Heart right ventricle (tissue), 16 donors: Measurements from ENCODE around the gene DHX8. TPM values are rescaled to one million over a fixed set of nuclear protein-coding genes. Genes with fewer than 3 reads are reported as not detected.

Source experiments
- ATAC-seq, 8 donors: fragments of 200-7000 bp; cut with Tn5 transposase; one replicate each; pipeline ENCODE4 v1.9.1; 2020; ENCODE audit warnings: mild to moderate bottlenecking in 8 of 8, moderate library complexity in 8 of 8, moderate number of reproducible peaks in 1 of 8
- DNase-seq, 2 donors: peaks; one replicate each; pipeline ENCODE4 v3.0.0-alpha.2; 2020
- H3K27ac ChIP-seq, 10 donors: fragments of 200-600 bp; sonication (generic) in 2 of 10; one replicate each; pipeline versions ENCODE4 v1.5.0 to v1.8.0; 2020 to 2022; ENCODE audit warnings: mild to moderate bottlenecking in 3 of 10
- H3K27me3 ChIP-seq, 7 donors: fragments of 200-600 bp; one replicate each; pipeline ENCODE4 v1.8.0; 2021 to 2022; ENCODE audit warnings: mild to moderate bottlenecking in 2 of 7
- H3K36me3 ChIP-seq, 9 donors: fragments of 200-600 bp; sonication (generic) in 1 of 9; one replicate each; pipeline versions ENCODE4 v1.5.0 to v1.8.0; 2020 to 2022; ENCODE audit warnings: mild to moderate bottlenecking in 2 of 9
- H3K4me1 ChIP-seq, 9 donors: fragments of 200-600 bp; sonication (generic) in 1 of 9; one replicate each; pipeline versions ENCODE4 v1.5.0 to v1.8.0; 2020 to 2022; ENCODE audit warnings: mild to moderate bottlenecking in 4 of 9
- H3K4me3 ChIP-seq, 10 donors: fragments of 200-600 bp; sonication (generic) in 2 of 10; one replicate each; pipeline versions ENCODE4 v1.5.0 to v1.8.0; 2020 to 2022; ENCODE audit warnings: mild to moderate bottlenecking in 7 of 10, moderate library complexity in 2 of 10
- H3K9me3 ChIP-seq, 11 donors: fragments of 200-600 bp in 10 of 11; sonication (generic) in 2 of 11; one replicate each; pipeline versions ENCODE4 v1.5.0 to v1.8.0; 2013 to 2022; ENCODE audit warnings: mild to moderate bottlenecking in 2 of 11, control low read depth in 1 of 11, moderate library complexity in 1 of 11
- CTCF ChIP-seq, 9 donors: fragments of 200-600 bp; sonication (generic) in 2 of 9; IDR thresholded peaks; one replicate each; pipeline versions ENCODE4 v1.5.0 to v1.8.0; 2021 to 2022; ENCODE audit warnings: antibody characterized with exemption in 9 of 9, mild to moderate bottlenecking in 5 of 9, moderate library complexity in 1 of 9
- WGBS, 2 donors: extraction: QIAGEN DNeasy Blood & Tissue Kit; methylation state at CpG; one replicate each; pipeline ENCODE4 v1.1.7; 2013; ENCODE audit warnings: inconsistent platforms in 1 of 2; 5-methylcytosine and 5-hydroxymethylcytosine counted together
- intact Hi-C, 10 donors: fragments of 100-400 bp; cut with DNase I; formaldehyde crosslinking; loops; one replicate each; pipeline versions ENCODE4 v1.11.1 to v1.14.2; 2022
- polyA plus RNA-seq, 2 donors: library from polyadenylated mRNA; stranded (reverse); fragments of 200-250 nt; gene quantifications; one replicate each; pipeline ENCODE4 v1.2.3, GENCODE V29; 2013
- total RNA-seq, 10 donors: library from RNA; stranded (reverse); fragmentation: NEBNext Ultra II Directional in 3 of 10; extraction: Animal tissue kit (Norgen Biotek cat#: 25700) in 3 of 10; gene quantifications; one replicate each; pipeline versions ENCODE4 v1.2.1 to v1.2.4, GENCODE V29; 2021 to 2023
- donor health status: Arrhythmogenic right ventricular cardiomyopathy.
- donor health status: ischemic (EF 13 %, LVEDD 7.1; RV severe dilation, severe dysfunction).
- donor health status: healthy with polysubstance abuse.
- donor health status: DM: no; HTN: yes; CAD: no.
- donor health status: DM: no; HTN: no; CAD: no.
- donor health status: ischemic (EF 25% LVEDD 6.9; RV normal size, moderate dysfunction).
- donor health status: ischemic (EF 25% LVEDD 5.7; RV mildly dilated, moderate dysfunction).
- donor health status: healthy.
- donor health status: DM: yes; HTN: yes; CAD: no.
- donor health status: Ischemic cardiomyopathy.
- donor health status: ischemic (EF 35%, LVEDD 5.7; RV mildly dilated, moderate dysfunction).
- donor health status: nonischemic (EF 11% LVEDD 7.7; RV severe dilation, severe dysfunction).
- donor health status: DM: yes; HTN: yes; CAD: no.
- donor health status: PGD.
- donor health status: ischemic (EF 29% LVEDD 5.4; RV normal size, mild dysfunction).
- donor health status: nonischemic (EF 23%, LVEDD 6.1; RV moderate dilation, normal function).

DHX8 gene
- total and polyA plus RNA-seq, 12 donors: 19.2 to 42.0 (median 28.4) TPM

GRCh38 chr17:43515656-43516055 is 31.9 kb downstream of the DHX8 start:
- Histone ChIP-seq H3K27ac (peak overlapping the region in 7 of 10 donors; percentile 20 to 75 (median 62)), H3K4me3 (no peak overlapping the region), H3K27me3 (no peaks in the 10 kb centered on the region), H3K9me3 (no peaks in the 10 kb centered on the region), H3K4me1 (peaks cover 3 to 37% (median 28%) of the 10 kb centered on the region in 9 donors), H3K36me3 (peaks cover 0 to 100% (median 49%) of the 10 kb centered on the region in 9 donors)
- ATAC-seq (peak in 5 of 8 donors; percentile 12 to 33 (median 24)), DNase-seq (no peak)
- WGBS, 2 donors: 77 to 90% methylated on average over 1 of the region's 1 CpG
- intact Hi-C loops: loop anchor here in 2 of 10 donors (5.0 kb wide), 3 partner anchors 37 to 62 kb away; no protein-coding TSS in a partner anchor
- no peak for TF ChIP-seq CTCF (IDR thresholded peaks at IDR 0.05)

DNA sequence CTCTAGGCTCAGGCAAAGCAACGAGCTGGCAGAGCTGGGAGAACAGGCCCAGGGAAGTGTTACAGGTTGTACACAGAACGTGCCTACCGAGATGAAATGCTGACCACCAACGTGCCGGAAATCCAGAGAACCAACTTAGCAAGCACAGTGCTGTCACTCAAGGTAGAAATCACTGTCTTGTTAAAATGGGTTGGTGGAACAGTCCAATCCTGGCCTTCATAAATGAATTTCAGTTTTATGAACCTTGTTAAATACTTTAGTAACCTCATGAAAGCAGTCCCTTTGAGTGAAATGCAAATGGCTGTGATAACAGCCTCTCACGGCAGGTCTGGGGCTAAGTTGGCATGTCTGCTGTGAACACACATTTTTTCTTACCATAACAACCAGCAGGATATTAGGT is 33.4 kb downstream of the DHX8 start:
- no peaks in the 10 kb centered on the region for H3K9me3 ChIP-seq
- TF ChIP-seq CTCF (IDR thresholded peaks at IDR 0.05): no peak
- peak in 1 of 8 donors; percentile 27 for ATAC-seq
- intact Hi-C loops: loop anchor here in 2 of 10 donors (5.0 kb wide), 3 partner anchors 35 to 60 kb away; no protein-coding TSS in a partner anchor
- DNase-seq: no peak
- H3K27me3 ChIP-seq: no peaks in the 10 kb centered on the region
- H3K4me3 ChIP-seq: no peak overlapping the region
- H3K27ac ChIP-seq: peak overlapping the region in 8 of 10 donors; percentile 47 to 74 (median 54)
- H3K36me3 ChIP-seq: peaks cover 0 to 100% (median 59%) of the 10 kb centered on the region in 9 donors
- 75 to 82% methylated on average over 6 of the region's 6 CpGs for WGBS, 2 donors
- peaks cover 3 to 37% (median 28%) of the 10 kb centered on the region in 9 donors for H3K4me1 ChIP-seq

DNA sequence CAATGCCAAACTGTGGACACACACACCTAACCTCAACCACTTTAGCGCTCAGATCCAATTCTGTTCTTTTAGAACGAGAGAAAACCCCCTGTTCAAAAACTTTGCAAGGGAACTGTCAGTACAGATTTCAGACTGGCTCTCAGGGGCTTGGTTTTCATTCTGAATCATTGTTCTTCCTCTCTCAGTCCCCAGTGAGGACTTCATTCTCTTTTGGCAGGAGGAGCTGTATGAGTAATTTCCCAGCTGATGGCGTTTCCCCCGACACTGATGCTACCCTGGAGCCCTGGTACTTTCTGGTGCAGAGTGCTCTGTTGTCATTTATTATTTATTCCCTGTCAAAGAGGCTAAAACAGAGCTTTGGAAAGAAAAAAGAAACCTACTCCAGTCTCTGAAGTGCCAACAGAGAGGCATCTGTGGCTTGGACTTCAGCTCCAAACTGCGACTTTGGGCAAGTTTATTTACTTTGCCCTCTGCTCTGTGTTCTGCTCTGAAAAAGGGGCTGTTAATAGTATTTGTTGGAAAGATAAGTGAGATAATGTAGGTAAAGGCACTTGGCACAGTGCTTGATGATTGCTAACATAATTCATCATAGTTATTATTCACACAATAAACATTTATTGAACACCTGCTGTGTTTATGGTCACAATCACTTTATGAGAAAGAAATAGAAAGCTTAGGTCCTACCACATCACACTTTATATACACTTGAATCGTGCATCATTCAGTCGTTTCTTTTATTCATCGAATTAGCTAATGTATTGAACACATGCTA is 34.0 kb downstream of the DHX8 start:
- intact Hi-C loops: loop anchor here in 2 of 10 donors (5.0 kb wide), 3 partner anchors 34 to 60 kb away; no protein-coding TSS in a partner anchor
- no peak for TF ChIP-seq CTCF (IDR thresholded peaks at IDR 0.05)

DNA sequence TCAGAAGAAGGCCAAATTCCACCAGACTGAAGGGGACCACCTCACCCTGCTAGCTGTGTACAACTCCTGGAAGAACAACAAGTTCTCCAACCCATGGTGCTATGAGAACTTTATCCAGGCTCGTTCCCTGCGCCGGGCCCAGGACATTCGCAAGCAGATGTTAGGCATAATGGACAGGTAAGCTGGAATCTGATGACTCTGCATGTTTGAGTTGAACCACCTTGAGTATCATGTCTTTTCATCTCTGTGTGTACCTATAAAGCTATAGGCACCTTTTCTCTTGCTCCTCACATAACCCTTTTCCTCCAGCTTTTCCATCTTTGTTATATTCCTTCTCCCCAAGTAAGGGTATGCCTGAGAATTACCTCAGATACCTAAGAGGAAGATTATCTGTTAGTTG is 37.6 kb downstream of the DHX8 start:
- Histone ChIP-seq H3K9me3 (no peaks in the 10 kb centered on the region), H3K27me3 (no peaks in the 10 kb centered on the region), H3K4me1 (peaks cover 3 to 27% (median 16%) of the 10 kb centered on the region in 9 donors), H3K36me3 (peaks cover 0 to 100% (median 73%) of the 10 kb centered on the region in 9 donors), H3K4me3 (no peak overlapping the region), H3K27ac (no peak overlapping the region)
- intact Hi-C loops: loop anchor here in 3 of 10 donors (5.0 kb wide), 2 partner anchors 41 to 151 kb away; no protein-coding TSS in a partner anchor
- WGBS, 2 donors: 95 to 96% methylated on average over 4 of the region's 4 CpGs
- TF ChIP-seq CTCF (IDR thresholded peaks at IDR 0.05): no peak
- ATAC-seq: no peak
- DNase-seq: no peak

More for the DNA sequence above, 34.0 kb downstream of the DHX8 start:
- Histone ChIP-seq H3K27me3 (no peaks in the 10 kb centered on the region), H3K4me1 (peaks cover 3 to 37% (median 28%) of the 10 kb centered on the region in 9 donors), H3K27ac (peak overlapping the region in 8 of 10 donors; percentile 47 to 74 (median 54)), H3K36me3 (peaks cover 0 to 100% (median 64%) of the 10 kb centered on the region in 9 donors), H3K9me3 (no peaks in the 10 kb centered on the region), H3K4me3 (no peak overlapping the region)
- no peak for DNase-seq
- peak in 7 of 8 donors; percentile 48 to 77 (median 52) for ATAC-seq
- WGBS, 2 donors: 71 to 81% methylated on average over 8 of the region's 8 CpGs
